GM12878 (cell line): ENCODE measurements around the gene TIMM17B. TPM values are rescaled to one million over a fixed set of nuclear protein-coding genes. Genes with fewer than 3 reads are reported as not detected.

Experiments used
- ATAC-seq: fragments of 200-7000 bp; cut with Tn5 transposase; 3 replicates; pipeline ENCODE4 v1.9.1; 2020; ENCODE audit warnings: mild to moderate bottlenecking, moderate library complexity
- BruUV-seq: library from RNA; stranded (reverse); fragments of 400-500 nt; replicated peaks from 2 replicates; lab custom pipeline; 2021; lab: Mats Ljungman, UMichigan
- CTCF ChIA-PET: fragments of 300-600 bp; sonication (Branson Sonifier 250); formaldehyde crosslinking; extraction: SDS; loops from one replicate; lab custom pipeline; 2021; ENCODE audit warnings: inconsistent platforms; lab: Yijun Ruan, JAX
- POLR2A ChIA-PET: fragments of 350-600 bp; formaldehyde crosslinking; extraction: SDS; loops from one replicate; lab custom pipeline; 2021; ENCODE audit warnings: inconsistent platforms; lab: Charles Lee
- RAD21 ChIA-PET: fragments of 300-600 bp; sonication (Branson Sonifier 250); formaldehyde crosslinking; loops from one replicate; lab custom pipeline; 2023; ENCODE audit warnings: antibody characterized with exemption; ENCODE audit not compliant: unreplicated experiment; lab: Charles Lee
- SMC1A ChIA-PET: fragments of 300-600 bp; sonication (Branson Sonifier 250); formaldehyde crosslinking; loops from one replicate; lab custom pipeline; 2023; ENCODE audit not compliant: unreplicated experiment, uncharacterized antibody; lab: Charles Lee
- DNase-seq: peaks from one replicate; pipeline ENCODE4 v3.0.0-alpha.2; 2011; ENCODE audit warnings: low read depth, low spot score
- FAIRE-seq: peaks from 3 replicates; lab custom pipeline; 2011; peaks lifted over from hg19 to GRCh38; lab: Jason Lieb, UNC
- H2AFZ ChIP-seq: 2 replicates; pipeline ENCODE4 v1.6.0; 2011; ENCODE audit warnings: low read depth, low read length, control low read depth; ENCODE audit not compliant: control insufficient read depth
- H3K27ac ChIP-seq: 2 replicates; pipeline ENCODE4 v1.5.1; 2011; ENCODE audit warnings: control low read depth; ENCODE audit not compliant: control insufficient read depth, insufficient read depth
- H3K27me3 ChIP-seq, 2 experiments: replicated peaks in 1 of 2; 2 replicates each; pipeline versions ENCODE4 v1.6.0 to v1.6.1; 2011; ENCODE audit warnings: low read length in 1 of 2; ENCODE audit not compliant: control insufficient read depth in 2 of 2, insufficient read depth in 2 of 2
- H3K36me3 ChIP-seq, 2 experiments: 2 replicates each; pipeline ENCODE4 v1.5.1; 2011; ENCODE audit warnings: low read length in 1 of 2; ENCODE audit not compliant: control insufficient read depth in 2 of 2, insufficient read depth in 2 of 2
- H3K4me1 ChIP-seq: 2 replicates; pipeline ENCODE4 v1.6.1; 2011; ENCODE audit warnings: mild to moderate bottlenecking, low read length, moderate library complexity, mixed read lengths; ENCODE audit not compliant: control insufficient read depth, insufficient read depth
- H3K4me2 ChIP-seq: 2 replicates; pipeline ENCODE4 v1.6.0; 2011; ENCODE audit warnings: control low read depth; ENCODE audit not compliant: control insufficient read depth, insufficient read depth
- H3K4me3 ChIP-seq: fragments of 200-600 bp; sonication (generic); 2 replicates; pipeline ENCODE4 v1.5.1; 2016
- H3K79me2 ChIP-seq: 2 replicates; pipeline ENCODE4 v1.6.0; 2011; ENCODE audit warnings: low read length; ENCODE audit not compliant: control insufficient read depth, insufficient read depth
- H3K9ac ChIP-seq: 2 replicates; pipeline ENCODE4 v1.8.0; 2011; ENCODE audit warnings: low read length, control low read depth, mixed read lengths; ENCODE audit not compliant: control insufficient read depth, insufficient read depth
- H3K9me3 ChIP-seq: replicated peaks from 3 replicates; pipeline ENCODE4 v1.5.1; 2011; ENCODE audit warnings: mild to moderate bottlenecking, low read length; ENCODE audit not compliant: control insufficient read depth, insufficient read depth
- H4K20me1 ChIP-seq: 2 replicates; pipeline ENCODE4 v1.6.0; 2011; ENCODE audit not compliant: control insufficient read depth, insufficient read depth
- ASH2L ChIP-seq: fragments of 300-600, 200-600 bp; sonication (generic); IDR thresholded peaks from 2 replicates; pipeline ENCODE4 v1.6.1; 2017; ENCODE audit warnings: low read depth, mild to moderate bottlenecking, borderline replicate concordance
- BACH1 ChIP-seq: fragments of 450-650 bp; IDR thresholded peaks from 2 replicates; pipeline ENCODE4 v1.6.1; 2017; ENCODE audit warnings: mild to moderate bottlenecking, borderline replicate concordance
- CHD1 ChIP-seq: IDR thresholded peaks from 2 replicates; pipeline ENCODE4 v1.6.1; 2012; ENCODE audit warnings: low read depth, low read length, improper control_type of control experiment
- CHD4 ChIP-seq: fragments of 200-600 bp; sonication (generic); IDR thresholded peaks from 2 replicates; pipeline ENCODE4 v1.6.1; 2016; ENCODE audit warnings: mild to moderate bottlenecking
- NBN ChIP-seq: fragments of 450-650 bp; IDR thresholded peaks from 2 replicates; pipeline ENCODE4 v1.6.1; 2016
- NR2C1 ChIP-seq: fragments of 450-650 bp; IDR thresholded peaks from 2 replicates; pipeline ENCODE4 v1.6.1; 2017; ENCODE audit warnings: antibody characterized with exemption, mild to moderate bottlenecking, moderate library complexity
- NRF1 ChIP-seq: conservative IDR thresholded peaks from 2 replicates; pipeline ENCODE4 v1.6.1; 2011; ENCODE audit warnings: mild to moderate bottlenecking, low read depth, low read length, improper control_type of control experiment
- PML ChIP-seq: IDR thresholded peaks from 2 replicates; pipeline ENCODE4 v1.6.1; 2012; ENCODE audit warnings: low read length, inconsistent platforms
- POLR2A ChIP-seq: IDR thresholded peaks from 2 replicates; pipeline ENCODE4 v1.6.1; 2011; ENCODE audit warnings: low read depth, mild to moderate bottlenecking, low read length
- RCOR1 ChIP-seq: conservative IDR thresholded peaks from 2 replicates; pipeline ENCODE4 v1.6.1; 2012; ENCODE audit warnings: low read depth, low read length, improper control_type of control experiment
- WGBS: methylation state at CpG from one replicate; pipeline ENCODE4 v1.1.6; 2016; ENCODE audit warnings: low lambda C conversion rate; ENCODE audit not compliant: insufficient replicate concordance, insufficient coverage; ENCODE audit errors: missing lambda C conversion rate; 5-methylcytosine and 5-hydroxymethylcytosine counted together
- in situ Hi-C: fragments of 300-500 bp; cut with MboI; formaldehyde crosslinking; loops from 9 replicates; pipeline ENCODE4 v1.14.3; 2018; ENCODE audit warnings: mixed read lengths
- intact Hi-C: fragments of 100-400 bp; cut with micrococcal nuclease; formaldehyde crosslinking; loops from one replicate; pipeline ENCODE4 v1.14.2; 2022; ENCODE audit not compliant: unreplicated experiment
- polyA plus RNA-seq, 11 experiments: library from polyadenylated mRNA; depleted of rRNA in 4 of 11; unstranded in 6 of 11; stranded (reverse) in 5 of 11; fragments of >200 nt; fragmentation: Nextera tagmentation in 4 of 11; fragmentation: Illumina TruSeq in 1 of 11; extraction: Ambion mirVana in 4 of 11; extraction: Trizol in 1 of 11; gene quantifications; 1 replicate in 1 of 11; 2 replicates in 10 of 11; pipeline versions ENCODE4 v1.2.1 to v1.2.3, GENCODE V29; 2011 to 2016; ENCODE audit warnings: inconsistent platforms in 2 of 11, missing spikeins in 2 of 11, low read depth in 1 of 11
- total RNA-seq, 4 experiments: library from RNA; depleted of rRNA in 3 of 4; stranded (reverse); fragments of >200 nt in 3 of 4; fragmentation: Illumina TruSeq in 1 of 4; extraction: Trizol in 1 of 4; gene quantifications; 2 replicates each; pipeline versions ENCODE4 v1.2.1 to v1.2.3, GENCODE V29; 2013 to 2021
- TF ChIP-seq, protein P1 (sequence below): fragments of 450-650 bp; IDR thresholded peaks from 2 replicates; pipeline ENCODE4 v1.6.1; 2017; ENCODE audit warnings: antibody characterized with exemption, mild to moderate bottlenecking, moderate library complexity
- TF ChIP-seq, protein P2 (sequence below): fragments of 450-650 bp; IDR thresholded peaks from 2 replicates; pipeline ENCODE4 v1.6.1; 2017; ENCODE audit warnings: mild to moderate bottlenecking, moderate library complexity
- TF ChIP-seq, protein P3 (sequence below): fragments of 450-650 bp; IDR thresholded peaks from 2 replicates; pipeline ENCODE4 v1.6.1; 2014; ENCODE audit warnings: mild to moderate bottlenecking

Gene TIMM17B
- total and polyA plus RNA-seq, 10 of the 15 experiments (the other 5 are each of a cell fraction or from before 2014, with no cell fraction given) = 4.5 to 88.7 (median 47.5) TPM

DNA sequence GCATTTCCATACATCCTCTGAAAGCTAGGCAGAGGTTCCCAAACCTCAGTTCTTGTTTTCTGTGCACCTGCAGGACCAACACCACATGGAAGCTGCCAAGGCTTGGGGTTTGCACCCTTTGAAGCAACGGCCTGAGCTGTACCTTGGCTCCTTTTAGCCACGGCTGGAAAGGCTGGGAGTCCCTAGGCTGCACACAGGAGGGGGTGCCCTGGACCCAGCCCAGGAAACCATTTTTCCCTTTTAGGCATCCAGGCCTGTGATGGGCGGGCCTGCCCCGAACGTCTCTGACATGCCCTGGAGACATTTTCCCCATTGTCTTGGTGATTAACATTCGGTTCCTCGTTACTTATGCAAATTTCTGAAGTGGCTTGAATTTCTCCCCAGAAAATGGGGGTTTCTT lies 44.7 kb downstream of the TIMM17B start (continued):
- TF ChIP-seq, protein P1, sequence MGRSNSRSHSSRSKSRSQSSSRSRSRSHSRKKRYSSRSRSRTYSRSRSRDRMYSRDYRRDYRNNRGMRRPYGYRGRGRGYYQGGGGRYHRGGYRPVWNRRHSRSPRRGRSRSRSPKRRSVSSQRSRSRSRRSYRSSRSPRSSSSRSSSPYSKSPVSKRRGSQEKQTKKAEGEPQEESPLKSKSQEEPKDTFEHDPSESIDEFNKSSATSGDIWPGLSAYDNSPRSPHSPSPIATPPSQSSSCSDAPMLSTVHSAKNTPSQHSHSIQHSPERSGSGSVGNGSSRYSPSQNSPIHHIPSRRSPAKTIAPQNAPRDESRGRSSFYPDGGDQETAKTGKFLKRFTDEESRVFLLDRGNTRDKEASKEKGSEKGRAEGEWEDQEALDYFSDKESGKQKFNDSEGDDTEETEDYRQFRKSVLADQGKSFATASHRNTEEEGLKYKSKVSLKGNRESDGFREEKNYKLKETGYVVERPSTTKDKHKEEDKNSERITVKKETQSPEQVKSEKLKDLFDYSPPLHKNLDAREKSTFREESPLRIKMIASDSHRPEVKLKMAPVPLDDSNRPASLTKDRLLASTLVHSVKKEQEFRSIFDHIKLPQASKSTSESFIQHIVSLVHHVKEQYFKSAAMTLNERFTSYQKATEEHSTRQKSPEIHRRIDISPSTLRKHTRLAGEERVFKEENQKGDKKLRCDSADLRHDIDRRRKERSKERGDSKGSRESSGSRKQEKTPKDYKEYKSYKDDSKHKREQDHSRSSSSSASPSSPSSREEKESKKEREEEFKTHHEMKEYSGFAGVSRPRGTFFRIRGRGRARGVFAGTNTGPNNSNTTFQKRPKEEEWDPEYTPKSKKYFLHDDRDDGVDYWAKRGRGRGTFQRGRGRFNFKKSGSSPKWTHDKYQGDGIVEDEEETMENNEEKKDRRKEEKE = no peak
- TF ChIP-seq RCOR1 = no peak
- no peak for TF ChIP-seq ASH2L
- TF ChIP-seq POLR2A = no peak

DNA sequence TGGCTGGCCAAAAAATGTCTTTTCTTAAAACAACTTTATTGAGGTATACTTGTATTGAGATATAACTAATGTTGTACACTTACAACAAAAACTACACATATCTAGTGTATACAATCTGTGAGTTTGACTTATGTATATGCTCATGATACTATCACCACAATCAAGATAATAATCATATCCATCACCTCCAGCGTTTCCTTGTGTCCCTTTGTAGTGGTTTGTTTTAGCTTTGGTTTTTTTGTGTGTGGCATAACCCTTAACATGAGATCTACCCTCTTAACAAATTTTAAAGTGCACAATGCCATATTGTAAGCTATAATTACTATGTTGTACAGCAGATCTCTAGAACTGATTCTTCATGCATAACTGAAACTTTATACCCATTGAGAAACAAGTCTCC lies 48.7 kb downstream of the TIMM17B start:
- Histone ChIP-seq H2AFZ (no peak overlapping the region), H3K9me3 (no peaks in the 10 kb centered on the region; the same call in 2 of the 3 replicates), H3K4me1 (no peaks in the 10 kb centered on the region), H3K4me3 (no peak overlapping the region), H3K27ac (no peak overlapping the region), H3K36me3 (no peaks in the 10 kb centered on the region), H3K4me2 (no peak overlapping the region), H3K27me3 (no peaks in the 10 kb centered on the region), H4K20me1 (no peaks in the 10 kb centered on the region), H3K9ac (no peak overlapping the region), H3K79me2 (no peaks in the 10 kb centered on the region)
- no peak for ATAC-seq
- RAD21 ChIA-PET = no interaction called here
- DNase-seq = no peak
- SMC1A ChIA-PET = interaction anchor here (1.0 kb wide), 1 partner anchor 71 kb away, joined by 3 read pairs; no protein-coding TSS in a partner anchor
- FAIRE-seq = no peak
- POLR2A ChIA-PET = no interaction called here
- BruUV-seq = no TSS peak
- CTCF ChIA-PET = no interaction called here
- WGBS = 0% methylated on average over 1 of the region's 1 CpG
- intact Hi-C loops (no loop called here), in situ Hi-C loops (no loop called here)
- TF ChIP-seq, protein P2, sequence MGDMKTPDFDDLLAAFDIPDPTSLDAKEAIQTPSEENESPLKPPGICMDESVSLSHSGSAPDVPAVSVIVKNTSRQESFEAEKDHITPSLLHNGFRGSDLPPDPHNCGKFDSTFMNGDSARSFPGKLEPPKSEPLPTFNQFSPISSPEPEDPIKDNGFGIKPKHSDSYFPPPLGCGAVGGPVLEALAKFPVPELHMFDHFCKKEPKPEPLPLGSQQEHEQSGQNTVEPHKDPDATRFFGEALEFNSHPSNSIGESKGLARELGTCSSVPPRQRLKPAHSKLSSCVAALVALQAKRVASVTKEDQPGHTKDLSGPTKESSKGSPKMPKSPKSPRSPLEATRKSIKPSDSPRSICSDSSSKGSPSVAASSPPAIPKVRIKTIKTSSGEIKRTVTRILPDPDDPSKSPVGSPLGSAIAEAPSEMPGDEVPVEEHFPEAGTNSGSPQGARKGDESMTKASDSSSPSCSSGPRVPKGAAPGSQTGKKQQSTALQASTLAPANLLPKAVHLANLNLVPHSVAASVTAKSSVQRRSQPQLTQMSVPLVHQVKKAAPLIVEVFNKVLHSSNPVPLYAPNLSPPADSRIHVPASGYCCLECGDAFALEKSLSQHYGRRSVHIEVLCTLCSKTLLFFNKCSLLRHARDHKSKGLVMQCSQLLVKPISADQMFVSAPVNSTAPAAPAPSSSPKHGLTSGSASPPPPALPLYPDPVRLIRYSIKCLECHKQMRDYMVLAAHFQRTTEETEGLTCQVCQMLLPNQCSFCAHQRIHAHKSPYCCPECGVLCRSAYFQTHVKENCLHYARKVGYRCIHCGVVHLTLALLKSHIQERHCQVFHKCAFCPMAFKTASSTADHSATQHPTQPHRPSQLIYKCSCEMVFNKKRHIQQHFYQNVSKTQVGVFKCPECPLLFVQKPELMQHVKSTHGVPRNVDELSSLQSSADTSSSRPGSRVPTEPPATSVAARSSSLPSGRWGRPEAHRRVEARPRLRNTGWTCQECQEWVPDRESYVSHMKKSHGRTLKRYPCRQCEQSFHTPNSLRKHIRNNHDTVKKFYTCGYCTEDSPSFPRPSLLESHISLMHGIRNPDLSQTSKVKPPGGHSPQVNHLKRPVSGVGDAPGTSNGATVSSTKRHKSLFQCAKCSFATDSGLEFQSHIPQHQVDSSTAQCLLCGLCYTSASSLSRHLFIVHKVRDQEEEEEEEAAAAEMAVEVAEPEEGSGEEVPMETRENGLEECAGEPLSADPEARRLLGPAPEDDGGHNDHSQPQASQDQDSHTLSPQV = no peak
- TF ChIP-seq NR2C1 (no peak), CHD4 (no peak), NBN (no peak), PML (no peak), NRF1 (no peak), CHD1 (no peak), BACH1 (no peak)
- TF ChIP-seq, protein P3, sequence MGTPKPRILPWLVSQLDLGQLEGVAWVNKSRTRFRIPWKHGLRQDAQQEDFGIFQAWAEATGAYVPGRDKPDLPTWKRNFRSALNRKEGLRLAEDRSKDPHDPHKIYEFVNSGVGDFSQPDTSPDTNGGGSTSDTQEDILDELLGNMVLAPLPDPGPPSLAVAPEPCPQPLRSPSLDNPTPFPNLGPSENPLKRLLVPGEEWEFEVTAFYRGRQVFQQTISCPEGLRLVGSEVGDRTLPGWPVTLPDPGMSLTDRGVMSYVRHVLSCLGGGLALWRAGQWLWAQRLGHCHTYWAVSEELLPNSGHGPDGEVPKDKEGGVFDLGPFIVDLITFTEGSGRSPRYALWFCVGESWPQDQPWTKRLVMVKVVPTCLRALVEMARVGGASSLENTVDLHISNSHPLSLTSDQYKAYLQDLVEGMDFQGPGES = no peak
